H1 (cell line): ENCODE data around the gene NLRC5. TPM values are rescaled to one million over a fixed set of nuclear protein-coding genes. Genes with fewer than 3 reads are reported as not detected.

Source experiments
- ATF3 ChIP-seq: IDR thresholded peaks from 2 replicates; pipeline ENCODE4 v1.6.1; 2011; ENCODE audit warnings: low read depth, mild to moderate bottlenecking, low read length; ENCODE audit not compliant: insufficient read depth
- CHD7 ChIP-seq: fragments of 300-600 bp; sonication (generic); IDR thresholded peaks from 2 replicates; pipeline ENCODE4 v1.7.1; 2012; ENCODE audit warnings: low read length, moderate library complexity, mild to moderate bottlenecking, inconsistent platforms; ENCODE audit not compliant: insufficient replicate concordance
- FOSL1 ChIP-seq: IDR thresholded peaks from 2 replicates; pipeline ENCODE4 v1.6.1; 2011; ENCODE audit warnings: mild to moderate bottlenecking, low read depth, low read length, moderate library complexity; ENCODE audit not compliant: insufficient read depth
- JUN ChIP-seq: IDR thresholded peaks from 2 replicates; pipeline ENCODE4 v1.6.1; 2011; ENCODE audit warnings: low read depth, mild to moderate bottlenecking, improper control_type of control experiment, low read length
- KDM5A ChIP-seq: fragments of 200-600 bp; IDR thresholded peaks from 2 replicates; pipeline ENCODE4 v1.7.1; 2012; ENCODE audit warnings: mild to moderate bottlenecking, low read length, inconsistent platforms, mixed read lengths
- MAX ChIP-seq: IDR thresholded peaks from 2 replicates; pipeline ENCODE4 v1.6.1; 2012; ENCODE audit warnings: inconsistent platforms
- RNF2 ChIP-seq: fragments of 200-900, 300-1000 bp; sonication (generic); IDR thresholded peaks from 2 replicates; pipeline ENCODE4 v1.7.1; 2016; ENCODE audit warnings: borderline replicate concordance, low read depth, mild to moderate bottlenecking, antibody characterized with exemption, low read length; ENCODE audit not compliant: poor library complexity, severe bottlenecking; ENCODE audit errors: missing control alignments
- SIX5 ChIP-seq: IDR thresholded peaks from 2 replicates; pipeline ENCODE4 v1.6.1; 2011; ENCODE audit warnings: mild to moderate bottlenecking, low read depth, low read length
- SP4 ChIP-seq: IDR thresholded peaks from 2 replicates; pipeline ENCODE4 v1.6.1; 2012; ENCODE audit warnings: low read length, inconsistent platforms
- SUZ12 ChIP-seq: fragments of 200-600 bp; sonication (generic); IDR thresholded peaks from 2 replicates; pipeline ENCODE4 v1.6.1; 2012; ENCODE audit warnings: mild to moderate bottlenecking, inconsistent platforms, low read length, moderate library complexity, mixed read lengths
- polyA plus RNA-seq, 7 experiments: library from polyadenylated mRNA; depleted of rRNA in 3 of 7; stranded (reverse) in 5 of 7; unstranded in 2 of 7; fragments of >200 nt in 5 of 7; fragments of 200-250 nt in 2 of 7; gene quantifications; 1 replicate in 5 of 7; 2 replicates in 1 of 7; 4 replicates in 1 of 7; pipeline versions ENCODE4 v1.2.1 to v1.2.3, GENCODE V29; 2011 to 2013; ENCODE audit warnings: missing spikeins in 2 of 7, mixed read lengths in 2 of 7
- total RNA-seq: library from RNA; stranded (reverse); fragmentation: NEBNext Ultra II Directional; extraction: Animal tissue kit (Norgen Biotek cat#: 25700); gene quantifications from 2 replicates; pipeline ENCODE4 v1.2.1, GENCODE V29; 2021

Gene NLRC5
- total and polyA plus RNA-seq, 2 of the 8 experiments (the other 6 are each of a cell fraction or from before 2014, with no cell fraction given) = 2.2 to 3.2 TPM

GRCh38 chr16:57030346-57030902 lies 41.1 kb downstream of the NLRC5 start (continued):
- TF ChIP-seq CHD7 (no peak), FOSL1 (no peak), SP4 (no peak), JUN (no peak), KDM5A (no peak), SIX5 (no peak), RNF2 (no peak), SUZ12 (no peak), MAX (no peak), ATF3 (no peak)
